ENCODE measurements around the gene TJP2. TPM values are rescaled to one million over a fixed set of nuclear protein-coding genes. Genes with fewer than 3 reads are reported as not detected.
A peak's percentile ranks its signal among the peaks of the same experiment; 100 is the strongest.

TJP2 gene
- total RNA-seq, 1 experiment from 2014 or later = 155 TPM

- TF ChIP-seq AR (CRISPR knock-in tag; IDR thresholded peaks at IDR 0.05) = no peak
Measured at GRCh38 chr9:69131682-69132081, 42.4 kb upstream of the TJP2 start (continued).

GRCh38 chr9:69132361-69132760, 41.7 kb upstream of the TJP2 start:
- no peak for DNase-seq (ENCODE audit: low spot score)
- CTCF ChIA-PET = interaction anchor here (0.6 to 1.5 kb wide), 4 partner anchors 26 to 564 kb away, joined by 3 to 4 read pairs (median 3); no protein-coding TSS in a partner anchor

More at GRCh38 chr9:69132361-69132760, 41.7 kb upstream of the TJP2 start:
- peaks cover 66% of the 10 kb centered on the region for H3K4me1 Mint-ChIP-seq
- H3K27ac Mint-ChIP-seq = 0 out of 2 replicates have a peak overlapping the region, but pooled peaks have one; percentile 17
- no peak overlapping the region for H3K4me3 Mint-ChIP-seq
- POLR2A ChIA-PET = interaction anchor here (0.6 kb wide), 1 partner anchor 126 kb away, joined by 5 read pairs; no protein-coding TSS in a partner anchor
- no peaks in the 10 kb centered on the region for H3K9me3 Mint-ChIP-seq
- H3K27me3 Mint-ChIP-seq (ENCODE audit: low read depth) = no peaks in the 10 kb centered on the region
- no peak for ATAC-seq
- TF ChIP-seq GABPB1 (CRISPR knock-in tag; IDR thresholded peaks at IDR 0.05) (no peak), MLX (CRISPR knock-in tag; IDR thresholded peaks at IDR 0.05) (no peak), ZNF671 (CRISPR knock-in tag; IDR thresholded peaks at IDR 0.05) (no peak), NFE2L1 (CRISPR knock-in tag; IDR thresholded peaks at IDR 0.05) (no peak), AR (CRISPR knock-in tag; IDR thresholded peaks at IDR 0.05) (no peak), FOXK1 (CRISPR knock-in tag; IDR thresholded peaks at IDR 0.05) (no peak), NFYB (CRISPR knock-in tag; conservative IDR thresholded peaks at IDR 0.05; ENCODE audit: low read depth) (no peak), E2F1 (CRISPR knock-in tag; IDR thresholded peaks at IDR 0.05) (no peak), TEAD4 (CRISPR knock-in tag; IDR thresholded peaks at IDR 0.05) (no peak), CREB1 (CRISPR knock-in tag; IDR thresholded peaks at IDR 0.05) (no peak), ZNF532 (CRISPR knock-in tag; IDR thresholded peaks at IDR 0.05; ENCODE audit: borderline replicate concordance) (no peak), ZNF219 (CRISPR knock-in tag; IDR thresholded peaks at IDR 0.05; ENCODE audit: borderline replicate concordance) (no peak), ETV6 (CRISPR knock-in tag; IDR thresholded peaks at IDR 0.05) (no peak), ATF6 (CRISPR knock-in tag; IDR thresholded peaks at IDR 0.05) (no peak), ZNF263 (CRISPR knock-in tag; IDR thresholded peaks at IDR 0.05; ENCODE audit: low read depth) (no peak), RORB (CRISPR knock-in tag; IDR thresholded peaks at IDR 0.05) (no peak), SOX15 (CRISPR knock-in tag; IDR thresholded peaks at IDR 0.05) (no peak), ZNF121 (CRISPR knock-in tag; IDR thresholded peaks at IDR 0.05) (no peak)
- H3K36me3 Mint-ChIP-seq = peaks cover 14% of the 10 kb centered on the region
